ENCODE results near the gene OR1F1.
"Not testable (repeated sequence)": the region's sequence is repeated elsewhere in the genome, so short reads cannot be mapped to it uniquely, and the experiment has no call there.

OR1F1 gene

GRCh38 chr16:3173892-3174617 is 13.9 kb upstream of the OR1F1 start:
- DNase-seq (ENCODE audit: low read depth in 2 of 3, low spot score in 2 of 3): no peak

GRCh38 chr16:3174618-3175148 is 13.3 kb upstream of the OR1F1 start:
- DNase-seq (ENCODE audit: low read depth in 2 of 3, low spot score in 2 of 3): no peak

GRCh38 chr16:3175157-3176093 is 12.6 kb upstream of the OR1F1 start:
- peak in 1 of 3 experiments; percentile 83 for DNase-seq (ENCODE audit: low read depth in 2 of 3, low spot score in 2 of 3)

- DNase-seq (ENCODE audit: low read depth in 2 of 3, low spot score in 2 of 3): no peak
Observed at GRCh38 chr16:3179651-3180050, 8.4 kb upstream of the OR1F1 start.

GRCh38 chr16:3180445-3180878 is 7.5 kb upstream of the OR1F1 start:
- no peak for DNase-seq (ENCODE audit: low read depth in 2 of 3, low spot score in 2 of 3)

GRCh38 chr16:3182293-3182607 is 5.8 kb upstream of the OR1F1 start:
- DNase-seq (ENCODE audit: low read depth in 2 of 3, low spot score in 2 of 3): not testable (repeated sequence)

GRCh38 chr16:3182608-3183444 is 5.2 kb upstream of the OR1F1 start:
- peak; percentile 69 to 96 (median 94) for DNase-seq (ENCODE audit: low read depth in 2 of 3, low spot score in 2 of 3)

- DNase-seq (ENCODE audit: low read depth in 2 of 3, low spot score in 2 of 3): no peak
Observed at GRCh38 chr16:3183445-3184139, 4.4 kb upstream of the OR1F1 start.

GRCh38 chr16:3186946-3187690 is 886 bp upstream of the OR1F1 start:
- DNase-seq (ENCODE audit: low read depth in 2 of 3, low spot score in 2 of 3): no peak

GRCh38 chr16:3188675-3188924 is 596 bp downstream of the OR1F1 start:
- no peak for DNase-seq (ENCODE audit: low read depth in 2 of 3, low spot score in 2 of 3)

- peak; percentile 64 to 92 (median 74) for DNase-seq (ENCODE audit: low read depth in 2 of 3, low spot score in 2 of 3)
Observed at GRCh38 chr16:3188925-3189825, 1.2 kb downstream of the OR1F1 start.

GRCh38 chr16:3189869-3190268 is 1.9 kb downstream of the OR1F1 start:
- DNase-seq (ENCODE audit: low read depth in 2 of 3, low spot score in 2 of 3): no peak

- DNase-seq (ENCODE audit: low read depth in 2 of 3, low spot score in 2 of 3): no peak
Observed at GRCh38 chr16:3190949-3191353, 2.9 kb downstream of the OR1F1 start.

GRCh38 chr16:3192476-3193019 is 4.5 kb downstream of the OR1F1 start:
- DNase-seq (ENCODE audit: low read depth in 2 of 3, low spot score in 2 of 3): no peak

- no peak for DNase-seq (ENCODE audit: low read depth in 2 of 3, low spot score in 2 of 3)
Observed at GRCh38 chr16:3193221-3194212, 5.5 kb downstream of the OR1F1 start.

GRCh38 chr16:3194792-3195191 is 6.8 kb downstream of the OR1F1 start:
- no peak for DNase-seq (ENCODE audit: low read depth in 2 of 3, low spot score in 2 of 3)

- DNase-seq (ENCODE audit: low read depth in 2 of 3, low spot score in 2 of 3): no peak
Observed at GRCh38 chr16:3195975-3196374, 8.0 kb downstream of the OR1F1 start.
